HG03342 (cell line): ENCODE results near the gene TMEM191C.
"Not testable (repeated sequence)": the region's sequence is repeated elsewhere in the genome, so short reads cannot be mapped to it uniquely, and the experiment has no call there.

Source experiments
- ATAC-seq: cut with Tn5 transposase; IDR thresholded peaks from one replicate; pipeline ENCODE4 v1.9.1; 2021; ENCODE audit warnings: mild to moderate bottlenecking, moderate library complexity; ENCODE audit not compliant: unreplicated experiment

Gene TMEM191C

GRCh38 chr22:21469097-21469994, 2.2 kb downstream of the TMEM191C start:
- ATAC-seq, result not testable (repeated sequence)

DNA sequence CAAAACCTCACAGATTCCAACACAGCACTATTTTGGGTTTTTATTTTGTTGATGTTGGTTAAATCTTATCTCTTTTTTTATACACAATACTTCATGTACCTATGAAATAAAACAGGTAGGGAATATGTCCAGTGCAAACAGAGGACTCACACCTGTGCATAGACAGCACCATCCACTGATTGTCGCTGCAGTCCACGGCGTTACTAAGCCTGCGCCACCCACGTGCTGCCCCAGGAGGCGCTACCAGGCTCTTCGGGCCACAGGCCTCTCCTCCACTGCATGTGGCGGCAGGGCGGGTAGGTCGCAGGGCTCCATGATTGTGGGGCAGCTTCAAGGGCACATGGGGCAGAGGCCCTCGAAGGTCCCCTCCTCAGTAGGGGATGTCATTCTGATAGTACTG, 5.8 kb downstream of the TMEM191C start:
- ATAC-seq, result not testable (repeated sequence)

DNA sequence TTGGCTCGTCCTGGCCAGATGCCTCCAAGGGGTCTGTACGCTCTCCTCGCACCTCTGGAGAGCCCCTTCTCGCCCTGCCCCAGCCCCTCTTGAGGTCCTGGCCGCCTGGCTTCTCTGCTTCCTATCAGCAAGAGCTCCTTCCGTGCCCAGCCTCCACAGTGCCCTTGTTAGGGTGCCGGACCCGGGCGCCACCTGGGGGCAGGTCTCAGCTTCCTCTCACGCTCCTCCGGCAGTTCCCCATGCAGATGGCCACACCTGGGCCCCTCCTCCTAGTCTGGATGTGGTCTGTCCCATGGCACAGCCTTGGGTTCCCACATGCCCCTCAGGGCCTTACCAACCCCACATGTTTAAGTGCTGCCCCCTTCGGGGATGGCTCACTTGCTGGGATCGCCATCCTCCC, 6.5 kb downstream of the TMEM191C start:
- ATAC-seq, result not testable (repeated sequence)

- ATAC-seq, result not testable (repeated sequence)
Observed at GRCh38 chr22:21484039-21484438, 16.9 kb downstream of the TMEM191C start.

DNA sequence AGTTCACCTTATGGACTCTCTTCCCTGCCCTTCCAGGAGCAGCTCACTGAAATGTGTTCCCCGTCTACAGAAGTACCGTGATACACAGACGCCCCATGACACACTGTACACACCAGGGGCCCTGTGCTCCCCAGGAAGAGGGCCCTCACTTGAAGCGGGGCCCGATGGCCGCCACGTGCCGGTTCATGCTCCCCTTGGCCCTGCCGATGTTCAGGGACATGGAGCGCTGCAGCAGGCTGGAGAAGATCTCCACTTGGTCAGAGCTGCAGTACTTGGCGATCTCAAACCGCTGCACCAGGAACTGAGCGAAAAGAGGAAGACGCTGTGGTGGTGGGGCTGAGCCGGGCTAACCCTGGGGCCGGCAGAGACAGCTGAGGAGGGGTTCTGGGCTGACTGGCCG, 20.5 kb downstream of the TMEM191C start:
- not testable (repeated sequence) for ATAC-seq

GRCh38 chr22:21489149-21489680, 22.0 kb downstream of the TMEM191C start:
- ATAC-seq, result not testable (repeated sequence)

DNA sequence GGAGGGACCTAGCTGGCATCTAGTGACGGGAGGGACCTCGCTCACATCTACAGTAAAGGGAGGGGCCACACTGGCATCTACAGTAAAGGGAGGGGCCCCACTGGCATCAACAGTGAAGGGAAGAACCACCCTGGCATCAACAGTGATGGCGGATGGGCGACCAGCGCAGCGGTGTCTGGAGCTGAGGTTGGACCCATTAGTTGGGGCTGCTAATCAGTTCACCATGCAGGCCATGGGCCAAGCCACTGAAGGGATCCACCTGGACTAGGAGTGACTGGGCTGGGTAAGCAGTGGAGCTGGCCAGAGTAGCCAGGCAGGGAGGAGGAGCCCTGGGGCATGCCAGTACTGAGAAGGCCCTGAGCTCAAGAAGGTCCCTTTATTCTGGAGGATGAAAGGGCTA, 23.4 kb downstream of the TMEM191C start:
- not testable (repeated sequence) for ATAC-seq

DNA sequence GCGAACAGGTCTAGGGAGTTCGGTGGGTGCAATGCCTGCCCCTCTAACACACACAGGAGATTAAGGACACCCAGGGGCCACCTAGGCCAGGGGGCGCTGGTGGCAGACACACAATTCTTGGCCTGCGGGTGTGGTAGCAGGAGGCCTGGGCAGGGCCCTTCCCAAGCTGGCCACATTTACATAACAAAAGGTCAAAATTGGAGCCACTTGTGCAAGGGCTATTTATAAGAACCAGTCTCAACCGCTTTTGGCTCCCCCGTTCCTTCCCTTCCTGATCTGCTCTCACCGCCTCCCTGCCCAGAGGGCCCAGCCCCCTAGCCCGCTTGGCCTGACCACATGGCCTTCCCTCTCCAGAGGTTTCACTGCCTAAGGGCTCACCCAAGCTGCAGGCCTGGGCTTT, 25.1 kb downstream of the TMEM191C start:
- ATAC-seq, result not testable (repeated sequence)

GRCh38 chr22:21493789-21494782, 26.9 kb downstream of the TMEM191C start:
- not testable (repeated sequence) for ATAC-seq

GRCh38 chr22:21497984-21498383, 30.8 kb downstream of the TMEM191C start:
- ATAC-seq, result not testable (repeated sequence)

DNA sequence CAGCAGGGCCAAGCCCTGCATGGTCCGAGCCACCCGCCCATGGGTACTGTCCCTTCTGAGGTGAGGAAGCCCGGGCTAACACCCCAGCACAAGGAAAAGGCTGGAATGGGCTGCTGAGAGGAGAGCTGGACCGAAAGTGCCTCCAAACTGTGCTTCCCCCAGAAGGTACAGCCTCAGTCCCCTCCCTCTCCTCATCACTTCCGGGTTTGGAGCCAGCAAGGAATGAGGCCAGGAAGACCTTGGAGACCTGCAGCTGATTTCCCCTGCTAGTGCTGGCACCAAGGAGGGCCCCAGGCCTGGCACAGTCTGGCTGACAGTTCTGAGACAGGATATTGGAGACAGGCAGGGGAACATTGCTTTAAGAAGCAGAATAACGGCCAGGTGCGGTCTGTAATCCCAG, 31.3 kb downstream of the TMEM191C start:
- not testable (repeated sequence) for ATAC-seq

DNA sequence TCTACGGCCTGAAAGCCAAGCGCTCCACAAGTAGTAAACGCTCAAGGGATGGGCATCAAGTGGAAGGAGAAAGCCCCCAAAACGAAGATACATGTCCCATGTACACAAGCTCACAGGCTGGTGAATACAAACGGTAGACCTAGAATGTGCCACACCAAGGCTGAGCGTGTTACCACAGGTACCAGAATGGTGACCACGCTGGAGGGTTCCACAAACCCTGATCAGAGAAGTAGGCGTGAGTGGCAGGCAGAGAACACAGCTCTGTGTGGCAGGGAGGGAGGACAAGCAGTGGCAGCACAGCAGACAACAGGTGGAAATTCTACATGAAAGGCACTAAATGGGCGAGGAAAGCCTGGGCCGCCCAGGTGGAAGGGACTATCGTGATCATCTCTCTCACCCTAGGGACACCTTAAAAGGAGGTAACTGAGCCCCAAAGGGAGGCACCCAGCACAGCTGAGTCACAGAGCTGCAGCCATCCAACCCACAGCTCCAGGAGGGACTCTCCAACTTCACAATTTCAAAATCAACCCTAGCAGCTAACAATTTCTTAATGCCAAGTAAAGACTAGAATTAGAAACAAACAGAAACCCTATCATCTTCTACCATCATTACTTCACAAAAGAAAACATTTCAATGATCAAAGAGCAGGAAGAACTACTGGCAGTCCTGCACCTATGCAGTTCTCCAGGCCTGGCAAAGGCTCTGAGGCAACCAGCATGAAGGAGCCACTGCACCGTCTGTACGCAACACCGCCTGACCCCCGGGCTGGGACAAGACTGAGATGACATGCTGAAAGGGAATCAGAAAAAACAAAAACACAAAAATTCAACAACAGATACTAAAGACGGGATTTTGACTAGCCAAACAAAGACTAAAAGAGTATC, 32.7 kb downstream of the TMEM191C start:
- ATAC-seq, result not testable (repeated sequence)

DNA sequence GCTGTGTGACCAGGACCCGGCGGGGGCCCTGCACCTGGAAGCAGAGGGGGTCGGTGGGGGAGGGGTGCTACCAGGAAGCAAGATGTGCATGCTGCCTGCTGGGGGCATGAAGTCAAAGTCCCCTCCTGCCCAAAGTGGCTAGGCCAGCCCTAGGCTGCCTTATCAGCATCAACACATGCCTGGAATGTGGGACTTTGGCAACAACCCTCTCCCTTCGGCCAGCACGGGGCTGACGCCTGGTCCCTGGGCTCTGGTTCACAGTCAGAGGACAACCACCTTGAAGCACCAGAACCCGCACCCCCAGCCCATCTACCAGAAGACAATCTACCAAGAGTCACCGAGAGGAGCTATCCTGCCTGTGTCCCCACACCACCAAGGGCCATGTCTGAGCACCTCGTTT, 43.2 kb downstream of the TMEM191C start:
- ATAC-seq, result not testable (repeated sequence)

DNA sequence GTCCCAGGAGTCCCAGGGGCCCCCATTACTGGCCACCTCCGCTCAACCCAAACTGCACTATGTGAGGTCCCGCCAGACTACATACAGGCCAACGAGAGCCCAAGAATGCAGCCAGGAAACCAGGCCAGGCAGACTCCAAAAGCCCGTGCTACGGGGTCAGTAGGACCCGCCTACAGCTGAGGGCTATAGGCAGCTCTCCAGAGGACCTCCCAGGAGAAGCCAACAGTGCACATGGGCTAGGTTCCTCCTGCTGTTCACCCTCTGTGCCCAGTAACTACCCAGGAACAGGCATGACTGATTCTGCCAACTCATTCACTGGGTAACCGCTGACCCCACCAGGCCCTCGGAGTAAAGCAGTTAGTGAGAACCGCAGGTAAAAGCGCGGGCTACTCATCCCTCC, 44.8 kb downstream of the TMEM191C start:
- not testable (repeated sequence) for ATAC-seq

DNA sequence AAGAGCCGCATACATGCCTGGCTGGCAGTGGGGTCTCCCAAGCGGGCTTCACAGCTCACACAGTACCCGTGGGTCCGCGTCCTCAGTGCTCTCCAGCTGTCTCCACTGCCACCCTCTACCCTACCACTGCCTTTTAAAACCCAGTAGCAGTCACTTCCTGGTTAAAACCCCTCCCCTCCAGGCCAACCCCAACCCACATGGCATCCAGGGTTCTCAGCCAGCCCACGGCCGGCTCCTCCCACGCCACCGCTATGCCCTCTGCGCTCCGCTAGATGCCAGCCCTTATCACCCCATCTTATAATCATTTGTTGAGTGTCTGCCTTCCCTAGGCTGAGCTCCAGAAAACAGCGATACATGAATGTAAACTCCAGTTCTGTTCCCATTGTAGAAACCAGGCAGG, 46.9 kb downstream of the TMEM191C start:
- not testable (repeated sequence) for ATAC-seq

- ATAC-seq, result not testable (repeated sequence)
Observed at GRCh38 chr22:21515234-21515633, 48.0 kb downstream of the TMEM191C start.

DNA sequence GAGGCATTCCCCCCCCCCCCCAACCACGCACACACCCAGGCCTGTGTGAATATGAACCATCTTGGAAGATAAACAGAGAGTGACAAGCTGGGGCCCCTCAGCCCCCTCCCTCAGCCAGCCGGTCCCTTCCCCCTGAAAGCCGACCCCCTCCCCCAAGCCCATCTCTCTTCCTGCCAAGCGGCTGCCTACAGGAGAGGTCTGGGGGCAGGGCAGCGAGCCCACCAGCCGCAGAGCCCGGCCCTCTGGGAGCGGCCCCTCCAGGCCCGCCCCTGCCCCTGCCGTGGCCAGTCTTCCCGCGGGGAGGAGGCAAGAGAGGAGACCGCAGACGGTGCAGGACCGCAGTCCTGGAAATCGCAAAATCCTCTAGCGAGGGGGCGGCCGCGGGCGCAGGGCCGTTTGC, 49.3 kb downstream of the TMEM191C start:
- ATAC-seq, result not testable (repeated sequence)

- ATAC-seq, result peak; percentile 86
Observed at GRCh38 chr22:21516970-21517764, 50.0 kb downstream of the TMEM191C start.
